ENCODE measurements around the gene KLHDC9.

DNA sequence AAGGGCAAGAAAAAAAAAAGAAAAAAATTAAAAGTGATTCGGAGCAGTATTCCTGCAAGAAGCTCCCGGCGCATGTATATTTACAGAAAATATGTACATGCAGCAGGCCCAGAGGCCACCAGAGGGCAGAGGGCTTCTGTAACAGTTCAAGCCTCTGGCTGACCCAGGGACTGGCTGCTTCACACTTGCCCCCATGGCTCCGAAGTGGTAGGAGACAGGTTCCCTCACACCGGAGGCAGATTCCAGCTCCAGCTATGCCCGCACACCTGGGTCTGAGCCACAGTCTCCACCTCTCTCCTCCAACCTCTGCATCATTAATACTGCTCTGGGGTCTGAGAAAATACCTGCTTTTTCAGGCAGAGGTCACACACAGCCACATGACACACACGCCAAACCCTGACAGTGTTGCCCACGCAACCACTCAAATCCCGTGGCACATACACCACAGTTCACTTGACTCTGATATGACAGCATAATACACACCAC is 26.2 kb upstream of the KLHDC9 start:
- TF ChIP-seq POLR2A (IDR thresholded peaks at IDR 0.05; ENCODE audit: low read length), result no peak
- no peak for TF ChIP-seq GATA1 (IDR thresholded peaks at IDR 0.05; ENCODE audit: low read depth, low read length)
